Skeletal muscle tissue (tissue), 4 donors: ENCODE measurements around the gene KDM6B. TPM values are rescaled to one million over a fixed set of nuclear protein-coding genes. Genes with fewer than 3 reads are reported as not detected.
A peak's percentile ranks its signal among the peaks of the same experiment; 100 is the strongest.

ENCODE experiments used
- H3K27ac ChIP-seq: one replicate; pipeline ENCODE4 v1.7.0; 2013; ENCODE audit warnings: mild to moderate bottlenecking, low read depth, low read length, inconsistent platforms
- H3K27me3 ChIP-seq, 3 donors: one replicate each; pipeline ENCODE4 v1.7.0; 2013; ENCODE audit warnings: low read length in 3 of 3; ENCODE audit not compliant: control insufficient read depth in 3 of 3, insufficient read depth in 3 of 3
- H3K36me3 ChIP-seq, 3 donors: one replicate each; pipeline ENCODE4 v1.7.0; 2013; ENCODE audit warnings: low read length in 3 of 3; ENCODE audit not compliant: control insufficient read depth in 3 of 3, insufficient read depth in 3 of 3
- H3K4me1 ChIP-seq, 3 donors: one replicate each; pipeline ENCODE4 v1.7.0; 2013; ENCODE audit warnings: low read length in 3 of 3, mild to moderate bottlenecking in 3 of 3; ENCODE audit not compliant: control insufficient read depth in 3 of 3, insufficient read depth in 3 of 3
- H3K4me3 ChIP-seq, 3 donors: one replicate each; pipeline ENCODE4 v1.7.0; 2013; ENCODE audit warnings: low read length in 3 of 3
- H3K9ac ChIP-seq, 3 donors: one replicate each; pipeline ENCODE4 v1.7.0; 2013; ENCODE audit warnings: low read length in 3 of 3, mild to moderate bottlenecking in 3 of 3, moderate library complexity in 2 of 3, low read depth in 1 of 3
- H3K9me3 ChIP-seq, 3 donors: one replicate each; pipeline ENCODE4 v1.7.0; 2013; ENCODE audit warnings: low read length in 3 of 3; ENCODE audit not compliant: control insufficient read depth in 3 of 3
- total RNA-seq: library from RNA; depleted of rRNA; stranded (reverse); fragments of >200 nt; gene quantifications from one replicate; pipeline ENCODE4 v1.2.3, GENCODE V29; 2014
- donor health status: Osteomylitis.

The KDM6B gene
- total RNA-seq, 1 donor from 2014 or later: 2.6 TPM

GRCh38 chr17:7844292-7845154 is 10.5 kb downstream of the KDM6B start:
- Histone ChIP-seq H3K9ac (peak overlapping the region; percentile 91 to 96 (median 95)), H3K27me3 (no peaks in the 10 kb centered on the region), H3K36me3 (peaks cover 19 to 27% (median 24%) of the 10 kb centered on the region in 3 donors), H3K4me1 (peaks cover 39 to 50% (median 47%) of the 10 kb centered on the region in 3 donors), H3K4me3 (peak overlapping the region; percentile 74 to 90 (median 88)), H3K27ac (peak overlapping the region; percentile 95), H3K9me3 (no peaks in the 10 kb centered on the region)

- Histone ChIP-seq H3K9me3 (no peaks in the 10 kb centered on the region), H3K4me1 (peaks cover 30 to 41% (median 37%) of the 10 kb centered on the region in 3 donors), H3K36me3 (peaks cover 27 to 37% (median 30%) of the 10 kb centered on the region in 3 donors), H3K27ac (peak overlapping the region; percentile 95), H3K4me3 (peak overlapping the region; percentile 51 to 88 (median 74)), H3K9ac (peak overlapping the region; percentile 91 to 96 (median 95)), H3K27me3 (no peaks in the 10 kb centered on the region)
Measured at GRCh38 chr17:7845359-7846062, 11.5 kb downstream of the KDM6B start.

GRCh38 chr17:7846063-7846735 is 12.2 kb downstream of the KDM6B start:
- Histone ChIP-seq H3K9me3 (no peaks in the 10 kb centered on the region), H3K4me1 (peaks cover 23 to 37% (median 31%) of the 10 kb centered on the region in 3 donors), H3K9ac (no peak overlapping the region), H3K27ac (no peak overlapping the region), H3K27me3 (no peaks in the 10 kb centered on the region), H3K4me3 (no peak overlapping the region), H3K36me3 (peaks cover 34 to 43% (median 37%) of the 10 kb centered on the region in 3 donors)

GRCh38 chr17:7846765-7847661 is 13.0 kb downstream of the KDM6B start:
- Histone ChIP-seq H3K27ac (no peak overlapping the region), H3K27me3 (no peaks in the 10 kb centered on the region), H3K36me3 (peaks cover 38 to 46% (median 40%) of the 10 kb centered on the region in 3 donors), H3K4me1 (peaks cover 28 to 41% (median 36%) of the 10 kb centered on the region in 3 donors), H3K9ac (no peak overlapping the region), H3K9me3 (no peaks in the 10 kb centered on the region), H3K4me3 (no peak overlapping the region)

- Histone ChIP-seq H3K4me3 (no peak overlapping the region), H3K9ac (no peak overlapping the region), H3K27ac (no peak overlapping the region), H3K9me3 (no peaks in the 10 kb centered on the region), H3K27me3 (no peaks in the 10 kb centered on the region), H3K4me1 (peaks cover 30 to 46% (median 36%) of the 10 kb centered on the region in 3 donors), H3K36me3 (peaks cover 47 to 58% (median 50%) of the 10 kb centered on the region in 3 donors)
Measured at GRCh38 chr17:7848131-7848579, 14.1 kb downstream of the KDM6B start.

- no peaks in the 10 kb centered on the region for H3K27me3 ChIP-seq
- no peak overlapping the region for H3K4me3 ChIP-seq
- H3K36me3 ChIP-seq: peaks cover 48 to 58% (median 50%) of the 10 kb centered on the region in 3 donors
- H3K4me1 ChIP-seq: peaks cover 28 to 41% (median 34%) of the 10 kb centered on the region in 3 donors
- no peak overlapping the region for H3K27ac ChIP-seq
- H3K9ac ChIP-seq: no peak overlapping the region
- no peaks in the 10 kb centered on the region for H3K9me3 ChIP-seq
Measured at GRCh38 chr17:7848739-7849129, 14.7 kb downstream of the KDM6B start.

GRCh38 chr17:7849130-7849750 is 15.2 kb downstream of the KDM6B start:
- Histone ChIP-seq H3K9ac (no peak overlapping the region), H3K36me3 (peaks cover 48 to 58% (median 50%) of the 10 kb centered on the region in 3 donors), H3K4me1 (peaks cover 28 to 37% (median 31%) of the 10 kb centered on the region in 3 donors), H3K27ac (no peak overlapping the region), H3K9me3 (no peaks in the 10 kb centered on the region), H3K27me3 (no peaks in the 10 kb centered on the region), H3K4me3 (no peak overlapping the region)

GRCh38 chr17:7849751-7850504 is 15.9 kb downstream of the KDM6B start:
- Histone ChIP-seq H3K36me3 (peaks cover 48 to 58% (median 50%) of the 10 kb centered on the region in 3 donors), H3K9me3 (no peaks in the 10 kb centered on the region), H3K4me3 (no peak overlapping the region), H3K27ac (no peak overlapping the region), H3K4me1 (peaks cover 24 to 35% (median 28%) of the 10 kb centered on the region in 3 donors), H3K27me3 (no peaks in the 10 kb centered on the region), H3K9ac (no peak overlapping the region)
